ENCODE results near the gene SALL4.

The SALL4 gene

GRCh38 chr20:51815383-51816076 lies 13.2 kb upstream of the SALL4 start:
- no peak for DNase-seq (ENCODE audit: low read depth, low spot score)
- no peak overlapping the region for H3K4me3 ChIP-seq (ENCODE audit: low read depth, low read length)
- ChIA-PET CTCF (no interaction called here), POLR2A (no interaction called here)
- TF ChIP-seq, protein P1, sequence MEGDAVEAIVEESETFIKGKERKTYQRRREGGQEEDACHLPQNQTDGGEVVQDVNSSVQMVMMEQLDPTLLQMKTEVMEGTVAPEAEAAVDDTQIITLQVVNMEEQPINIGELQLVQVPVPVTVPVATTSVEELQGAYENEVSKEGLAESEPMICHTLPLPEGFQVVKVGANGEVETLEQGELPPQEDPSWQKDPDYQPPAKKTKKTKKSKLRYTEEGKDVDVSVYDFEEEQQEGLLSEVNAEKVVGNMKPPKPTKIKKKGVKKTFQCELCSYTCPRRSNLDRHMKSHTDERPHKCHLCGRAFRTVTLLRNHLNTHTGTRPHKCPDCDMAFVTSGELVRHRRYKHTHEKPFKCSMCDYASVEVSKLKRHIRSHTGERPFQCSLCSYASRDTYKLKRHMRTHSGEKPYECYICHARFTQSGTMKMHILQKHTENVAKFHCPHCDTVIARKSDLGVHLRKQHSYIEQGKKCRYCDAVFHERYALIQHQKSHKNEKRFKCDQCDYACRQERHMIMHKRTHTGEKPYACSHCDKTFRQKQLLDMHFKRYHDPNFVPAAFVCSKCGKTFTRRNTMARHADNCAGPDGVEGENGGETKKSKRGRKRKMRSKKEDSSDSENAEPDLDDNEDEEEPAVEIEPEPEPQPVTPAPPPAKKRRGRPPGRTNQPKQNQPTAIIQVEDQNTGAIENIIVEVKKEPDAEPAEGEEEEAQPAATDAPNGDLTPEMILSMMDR (IDR thresholded peaks at IDR 0.05; ENCODE audit: insufficient read depth, low read length, missing control alignments), result no peak

- CTCF ChIA-PET, result no interaction called here
- TF ChIP-seq, protein P1 (IDR thresholded peaks at IDR 0.05; ENCODE audit: insufficient read depth, low read length, missing control alignments), result no peak
- DNase-seq (ENCODE audit: low read depth, low spot score), result no peak
- H3K4me3 ChIP-seq (ENCODE audit: low read depth, low read length), result no peak overlapping the region
- POLR2A ChIA-PET, result no interaction called here
Observed at GRCh38 chr20:51812861-51813260, 10.5 kb upstream of the SALL4 start.

DNA sequence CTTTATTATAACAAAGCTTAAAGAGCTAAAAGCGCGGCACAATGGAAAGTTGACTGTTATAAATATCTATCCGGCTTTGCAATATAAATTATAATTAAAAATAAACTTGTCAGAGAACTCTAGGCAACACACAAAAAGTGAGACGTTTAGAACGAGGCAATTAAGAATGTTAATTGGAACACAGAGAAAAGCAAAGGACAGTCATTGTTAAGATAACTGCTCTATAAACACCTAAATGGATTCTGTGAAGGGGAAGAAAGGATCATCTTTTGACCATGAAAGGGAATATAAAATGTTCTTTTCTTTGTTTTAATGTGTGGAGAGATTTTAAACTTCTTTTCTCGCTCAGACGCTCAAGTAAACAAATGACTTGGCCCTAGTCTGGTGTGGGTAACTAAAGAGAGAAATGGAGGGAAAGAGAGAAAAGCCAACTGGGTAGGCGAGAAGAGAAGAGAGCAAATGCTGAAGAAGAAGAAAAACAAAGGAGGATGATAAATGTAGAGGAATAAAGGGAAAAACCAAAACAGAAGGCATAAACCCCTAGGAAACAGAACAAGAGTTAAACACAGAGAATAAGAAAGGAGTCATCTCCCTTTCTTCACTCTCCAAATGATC lies 9.3 kb upstream of the SALL4 start:
- DNase-seq (ENCODE audit: low read depth, low spot score), result no peak
- POLR2A ChIA-PET, result no interaction called here
- TF ChIP-seq, protein P1 (IDR thresholded peaks at IDR 0.05; ENCODE audit: insufficient read depth, low read length, missing control alignments), result no peak
- CTCF ChIA-PET, result interaction anchor here (4.0 kb wide), 1 partner anchor 12 kb away, joined by 30 read pairs; no protein-coding TSS in a partner anchor
- no peak overlapping the region for H3K4me3 ChIP-seq (ENCODE audit: low read depth, low read length)

GRCh38 chr20:51811042-51811355 lies 8.7 kb upstream of the SALL4 start:
- DNase-seq (ENCODE audit: low read depth, low spot score), result peak; percentile 34
- POLR2A ChIA-PET, result no interaction called here
- TF ChIP-seq, protein P1 (IDR thresholded peaks at IDR 0.05; ENCODE audit: insufficient read depth, low read length, missing control alignments), result no peak
- no peak overlapping the region for H3K4me3 ChIP-seq (ENCODE audit: low read depth, low read length)
- CTCF ChIA-PET, result interaction anchor here (4.0 kb wide), 1 partner anchor 11 kb away, joined by 30 read pairs; no protein-coding TSS in a partner anchor

DNA sequence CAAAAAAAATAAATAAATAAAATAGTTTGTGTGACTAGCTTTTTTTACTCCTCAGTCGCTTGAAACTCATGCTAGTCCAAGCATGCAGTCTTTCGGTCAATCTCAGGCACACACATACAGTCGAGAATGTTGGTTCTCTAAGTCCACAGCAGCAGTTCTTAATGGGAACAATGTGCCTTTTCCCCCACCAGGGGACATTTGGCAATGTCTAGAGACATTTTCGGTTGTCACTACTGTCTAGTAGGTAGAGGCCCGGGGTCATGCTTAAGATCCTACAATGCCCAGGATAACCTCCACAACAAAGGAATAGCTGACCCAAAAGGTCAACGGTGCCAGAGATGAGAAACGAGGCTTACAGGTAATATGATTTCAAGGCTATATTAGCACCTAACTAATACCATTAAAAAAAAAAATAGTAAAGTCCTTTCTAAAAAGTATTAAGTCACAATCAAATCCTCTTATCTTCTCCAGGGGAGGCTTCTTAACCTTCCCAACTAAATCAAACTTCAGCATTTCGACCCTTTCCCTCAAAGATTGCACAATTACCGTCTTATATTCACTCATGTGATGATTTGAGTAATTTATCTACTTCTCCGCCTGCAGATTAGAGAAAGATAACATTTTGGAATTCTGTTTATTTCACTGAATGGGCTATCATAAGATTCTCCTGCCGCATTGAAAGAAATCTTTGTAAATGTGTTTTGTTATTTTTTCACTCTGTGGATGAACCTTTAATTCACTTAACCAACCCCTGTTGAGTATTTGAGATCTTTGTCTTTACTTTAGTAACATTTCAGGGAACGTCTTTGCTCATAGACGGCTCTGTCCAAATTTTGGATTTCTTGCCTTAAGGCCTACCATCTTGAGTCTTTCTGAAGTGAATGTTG lies 8.1 kb upstream of the SALL4 start:
- TF ChIP-seq, protein P1 (IDR thresholded peaks at IDR 0.05; ENCODE audit: insufficient read depth, low read length, missing control alignments), result no peak
- CTCF ChIA-PET, result interaction anchor here (4.0 kb wide), 1 partner anchor 11 kb away, joined by 30 read pairs; no protein-coding TSS in a partner anchor
- POLR2A ChIA-PET, result no interaction called here
- H3K4me3 ChIP-seq (ENCODE audit: low read depth, low read length), result no peak overlapping the region
- no peak for DNase-seq (ENCODE audit: low read depth, low spot score)
